HepG2 (cell line): ENCODE data around the gene PLK5. TPM values are rescaled to one million over a fixed set of nuclear protein-coding genes. Genes with fewer than 3 reads are reported as not detected.

Experiments used
- CENPX ChIP-seq: sonication (generic); formaldehyde crosslinking; IDR thresholded peaks from 2 replicates; pipeline ENCODE4 v1.9.0; 2021; ENCODE audit warnings: mild to moderate bottlenecking, missing genetic modification reagents, moderate library complexity
- FOXM1 ChIP-seq: sonication (generic); formaldehyde crosslinking; IDR thresholded peaks from 2 replicates; pipeline ENCODE4 v1.5.0; 2020; ENCODE audit warnings: missing genetic modification reagents
- GRHL1 ChIP-seq: sonication (generic); formaldehyde crosslinking; conservative IDR thresholded peaks from 2 replicates; pipeline ENCODE4 v1.8.0; 2022; ENCODE audit warnings: missing genetic modification reagents
- MBNL3 ChIP-seq: fragments of 250-450 bp; sonication (Bioruptor Pico); conservative IDR thresholded peaks from 2 replicates; pipeline ENCODE4 v1.8.0; 2022; ENCODE audit warnings: mild to moderate bottlenecking, inconsistent platforms
- ZNF280D ChIP-seq: sonication (generic); formaldehyde crosslinking; IDR thresholded peaks from 2 replicates; pipeline ENCODE4 v1.5.1; 2020; ENCODE audit warnings: mild to moderate bottlenecking, missing genetic modification reagents
- polyA plus RNA-seq, 8 experiments: library from polyadenylated mRNA; depleted of rRNA in 3 of 8; stranded (reverse) in 7 of 8; unstranded in 1 of 8; fragments of >200 nt; fragmentation: Illumina TruSeq in 4 of 8; extraction: Trizol in 4 of 8; gene quantifications; 2 replicates each; pipeline versions ENCODE4 v1.2.1 to v1.2.3, GENCODE V29; 2011 to 2016; ENCODE audit warnings: low read depth in 4 of 8, missing spikeins in 1 of 8, mixed read lengths in 1 of 8; ENCODE audit not compliant: insufficient read depth in 1 of 8
- total RNA-seq, 5 experiments: library from RNA; depleted of rRNA; stranded (reverse); fragments of >200 nt; fragmentation: Illumina TruSeq; extraction: Trizol; gene quantifications; 2 replicates each; pipeline ENCODE4 v1.2.3, GENCODE V29; 2016; ENCODE audit warnings: low read depth in 1 of 5
- TF ChIP-seq, protein P1 (sequence below): sonication (generic); formaldehyde crosslinking; IDR thresholded peaks from 2 replicates; pipeline ENCODE4 v1.5.0; 2020; ENCODE audit warnings: mild to moderate bottlenecking, missing genetic modification reagents

PLK5 gene
- total and polyA plus RNA-seq, 2 of the 13 experiments (the other 11 are each of a cell fraction or from before 2014, with no cell fraction given), result not detected

DNA sequence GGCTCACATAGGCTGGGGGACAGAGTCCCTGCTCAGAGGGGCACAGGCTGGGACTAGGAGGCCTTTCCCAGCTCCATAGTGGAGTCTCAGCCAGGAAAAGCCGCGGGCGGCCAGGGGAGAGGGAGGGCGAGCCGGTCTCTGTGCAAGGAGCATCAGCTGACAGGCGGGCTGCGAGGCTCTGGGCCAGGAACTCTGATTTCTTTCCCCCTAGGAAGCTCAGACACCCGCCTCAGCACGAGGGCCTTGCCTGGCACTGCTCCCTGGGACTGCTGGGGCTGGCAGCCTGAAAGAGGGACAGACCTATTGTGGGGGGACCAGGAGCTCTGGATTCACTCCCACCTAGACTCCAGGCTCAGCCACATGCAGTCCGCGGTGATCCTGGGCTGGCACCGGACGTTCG is 2.2 kb upstream of the PLK5 start (continued):
- TF ChIP-seq, protein P1, sequence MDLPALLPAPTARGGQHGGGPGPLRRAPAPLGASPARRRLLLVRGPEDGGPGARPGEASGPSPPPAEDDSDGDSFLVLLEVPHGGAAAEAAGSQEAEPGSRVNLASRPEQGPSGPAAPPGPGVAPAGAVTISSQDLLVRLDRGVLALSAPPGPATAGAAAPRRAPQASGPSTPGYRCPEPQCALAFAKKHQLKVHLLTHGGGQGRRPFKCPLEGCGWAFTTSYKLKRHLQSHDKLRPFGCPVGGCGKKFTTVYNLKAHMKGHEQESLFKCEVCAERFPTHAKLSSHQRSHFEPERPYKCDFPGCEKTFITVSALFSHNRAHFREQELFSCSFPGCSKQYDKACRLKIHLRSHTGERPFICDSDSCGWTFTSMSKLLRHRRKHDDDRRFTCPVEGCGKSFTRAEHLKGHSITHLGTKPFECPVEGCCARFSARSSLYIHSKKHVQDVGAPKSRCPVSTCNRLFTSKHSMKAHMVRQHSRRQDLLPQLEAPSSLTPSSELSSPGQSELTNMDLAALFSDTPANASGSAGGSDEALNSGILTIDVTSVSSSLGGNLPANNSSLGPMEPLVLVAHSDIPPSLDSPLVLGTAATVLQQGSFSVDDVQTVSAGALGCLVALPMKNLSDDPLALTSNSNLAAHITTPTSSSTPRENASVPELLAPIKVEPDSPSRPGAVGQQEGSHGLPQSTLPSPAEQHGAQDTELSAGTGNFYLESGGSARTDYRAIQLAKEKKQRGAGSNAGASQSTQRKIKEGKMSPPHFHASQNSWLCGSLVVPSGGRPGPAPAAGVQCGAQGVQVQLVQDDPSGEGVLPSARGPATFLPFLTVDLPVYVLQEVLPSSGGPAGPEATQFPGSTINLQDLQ (CRISPR knock-in tag), result no peak
- TF ChIP-seq FOXM1, result no peak
- no peak for TF ChIP-seq ZNF280D (CRISPR knock-in tag)
- TF ChIP-seq GRHL1 (CRISPR knock-in tag), result no peak
- TF ChIP-seq MBNL3 (CRISPR knock-in tag), result no peak
- no peak for TF ChIP-seq CENPX (CRISPR knock-in tag)
